ENCODE results near the gene OR52B2.

OR52B2 gene

DNA sequence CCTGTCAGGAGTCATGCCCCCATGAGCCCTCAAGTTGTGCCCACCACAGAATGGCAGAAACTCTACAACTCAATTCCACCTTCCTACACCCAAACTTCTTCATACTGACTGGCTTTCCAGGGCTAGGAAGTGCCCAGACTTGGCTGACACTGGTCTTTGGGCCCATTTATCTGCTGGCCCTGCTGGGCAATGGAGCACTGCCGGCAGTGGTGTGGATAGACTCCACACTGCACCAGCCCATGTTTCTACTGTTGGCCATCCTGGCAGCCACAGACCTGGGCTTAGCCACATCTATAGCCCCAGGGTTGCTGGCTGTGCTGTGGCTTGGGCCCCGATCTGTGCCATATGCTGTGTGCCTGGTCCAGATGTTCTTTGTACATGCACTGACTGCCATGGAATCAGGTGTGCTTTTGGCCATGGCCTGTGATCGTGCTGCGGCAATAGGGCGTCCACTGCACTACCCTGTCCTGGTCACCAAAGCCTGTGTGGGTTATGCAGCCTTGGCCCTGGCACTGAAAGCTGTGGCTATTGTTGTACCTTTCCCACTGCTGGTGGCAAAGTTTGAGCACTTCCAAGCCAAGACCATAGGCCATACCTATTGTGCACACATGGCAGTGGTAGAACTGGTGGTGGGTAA, 29.2 kb upstream of the OR52B2 start, which contains the start of gene OR52W1:
Gene OR52W1 (plus strand): TSS at position 51 of the 637 bp plus-strand sequence. CDS start 0 bp downstream, at position 51.
- no peak within 1 kb of the TSS for H3K9ac ChIP-seq
- no peaks in the 10 kb centered on the region for H3K4me1 ChIP-seq
- TF ChIP-seq, protein P1, sequence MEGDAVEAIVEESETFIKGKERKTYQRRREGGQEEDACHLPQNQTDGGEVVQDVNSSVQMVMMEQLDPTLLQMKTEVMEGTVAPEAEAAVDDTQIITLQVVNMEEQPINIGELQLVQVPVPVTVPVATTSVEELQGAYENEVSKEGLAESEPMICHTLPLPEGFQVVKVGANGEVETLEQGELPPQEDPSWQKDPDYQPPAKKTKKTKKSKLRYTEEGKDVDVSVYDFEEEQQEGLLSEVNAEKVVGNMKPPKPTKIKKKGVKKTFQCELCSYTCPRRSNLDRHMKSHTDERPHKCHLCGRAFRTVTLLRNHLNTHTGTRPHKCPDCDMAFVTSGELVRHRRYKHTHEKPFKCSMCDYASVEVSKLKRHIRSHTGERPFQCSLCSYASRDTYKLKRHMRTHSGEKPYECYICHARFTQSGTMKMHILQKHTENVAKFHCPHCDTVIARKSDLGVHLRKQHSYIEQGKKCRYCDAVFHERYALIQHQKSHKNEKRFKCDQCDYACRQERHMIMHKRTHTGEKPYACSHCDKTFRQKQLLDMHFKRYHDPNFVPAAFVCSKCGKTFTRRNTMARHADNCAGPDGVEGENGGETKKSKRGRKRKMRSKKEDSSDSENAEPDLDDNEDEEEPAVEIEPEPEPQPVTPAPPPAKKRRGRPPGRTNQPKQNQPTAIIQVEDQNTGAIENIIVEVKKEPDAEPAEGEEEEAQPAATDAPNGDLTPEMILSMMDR (IDR thresholded peaks at IDR 0.05), result no peak
- H3K4me3 ChIP-seq (ENCODE audit: low read depth, low read length), result no peak within 1 kb of the TSS
- H3K79me2 ChIP-seq, result no peaks in the 10 kb centered on the region
- H3K4me2 ChIP-seq (ENCODE audit: low read length), result no peak within 1 kb of the TSS
- no peaks in the 10 kb centered on the region for H3K27me3 ChIP-seq (ENCODE audit: control insufficient read depth, insufficient read depth, low read length)
- H3K27ac ChIP-seq, result no peak within 1 kb of the TSS
- H3K36me3 ChIP-seq (ENCODE audit: control insufficient read depth, insufficient read depth, low read length), result no peaks in the 10 kb centered on the region
- H3K9me3 ChIP-seq (ENCODE audit: control insufficient read depth, low read length), result no peaks in the 10 kb centered on the region
- H2AFZ ChIP-seq, result no peak within 1 kb of the TSS

DNA sequence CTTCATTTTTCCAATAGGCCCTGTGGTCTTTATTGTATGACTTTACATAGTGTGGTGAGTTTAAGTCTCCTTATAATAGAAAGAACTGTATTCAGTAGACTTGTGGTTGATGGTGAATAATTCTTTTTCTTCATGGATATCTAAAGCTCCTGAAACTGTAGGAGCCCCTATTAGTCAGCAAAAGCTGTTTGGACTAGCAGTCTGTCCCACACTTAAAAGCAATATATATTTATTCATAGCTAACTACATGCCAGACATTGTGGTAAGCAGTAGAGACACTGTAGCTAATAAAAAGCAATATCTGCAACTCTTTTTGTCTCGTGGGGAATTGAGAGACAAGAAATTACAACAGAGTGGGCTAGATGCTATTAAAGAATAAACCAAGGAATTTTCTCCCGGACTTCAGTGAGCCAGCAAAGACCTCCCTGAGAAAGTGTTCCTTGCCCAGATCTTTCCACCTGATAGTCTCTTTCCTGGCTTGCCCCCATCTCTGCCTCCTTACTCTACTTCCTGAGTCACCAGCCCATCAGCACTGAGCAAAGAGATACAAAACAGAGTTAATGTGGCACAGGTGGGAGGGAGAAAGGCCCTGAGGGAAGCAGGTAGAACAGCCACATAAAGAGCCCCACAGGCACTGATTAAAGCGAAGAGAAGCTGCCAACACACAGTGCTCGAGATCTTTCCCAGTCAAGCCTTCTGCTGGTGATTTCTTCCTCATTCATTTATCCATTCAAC, 27.5 kb upstream of the OR52B2 start:
- Histone ChIP-seq H3K79me2 (no peaks in the 10 kb centered on the region), H3K4me1 (no peaks in the 10 kb centered on the region), H3K9me3 (ENCODE audit: control insufficient read depth, low read length) (no peaks in the 10 kb centered on the region), H3K4me2 (ENCODE audit: low read length) (no peak overlapping the region), H3K36me3 (ENCODE audit: control insufficient read depth, insufficient read depth, low read length) (no peaks in the 10 kb centered on the region), H3K27me3 (ENCODE audit: control insufficient read depth, insufficient read depth, low read length) (no peaks in the 10 kb centered on the region), H3K27ac (no peak overlapping the region), H3K9ac (no peak overlapping the region), H3K4me3 (ENCODE audit: low read depth, low read length) (no peak overlapping the region), H2AFZ (no peak overlapping the region)
- TF ChIP-seq, protein P1 (IDR thresholded peaks at IDR 0.05), result no peak

DNA sequence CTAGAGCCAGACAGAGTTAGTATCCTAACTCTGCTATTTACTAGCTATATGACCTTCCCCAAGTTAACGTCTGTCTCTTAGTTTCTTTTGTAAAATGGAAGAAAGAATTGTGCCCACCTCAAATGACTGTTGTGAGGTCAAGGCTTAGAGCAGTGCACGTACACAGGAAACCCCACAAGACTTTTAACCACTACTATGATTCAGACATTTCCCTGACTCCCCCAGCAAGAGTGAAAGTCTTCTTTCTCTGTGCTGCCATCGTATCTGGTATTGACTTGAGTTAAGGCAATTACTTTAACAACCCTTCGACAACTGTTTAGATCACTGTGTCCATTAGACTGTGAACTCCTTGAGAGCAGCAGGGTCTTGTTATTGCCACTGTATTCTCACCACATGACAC, 26.3 kb upstream of the OR52B2 start:
- TF ChIP-seq, protein P1 (IDR thresholded peaks at IDR 0.05), result no peak
- Histone ChIP-seq H3K27ac (no peak overlapping the region), H3K36me3 (ENCODE audit: control insufficient read depth, insufficient read depth, low read length) (no peaks in the 10 kb centered on the region), H3K9ac (no peak overlapping the region), H3K27me3 (ENCODE audit: control insufficient read depth, insufficient read depth, low read length) (no peaks in the 10 kb centered on the region), H3K4me1 (no peaks in the 10 kb centered on the region), H2AFZ (no peak overlapping the region), H3K9me3 (ENCODE audit: control insufficient read depth, low read length) (no peaks in the 10 kb centered on the region), H3K79me2 (no peaks in the 10 kb centered on the region), H3K4me2 (ENCODE audit: low read length) (no peak overlapping the region), H3K4me3 (ENCODE audit: low read depth, low read length) (no peak overlapping the region)

DNA sequence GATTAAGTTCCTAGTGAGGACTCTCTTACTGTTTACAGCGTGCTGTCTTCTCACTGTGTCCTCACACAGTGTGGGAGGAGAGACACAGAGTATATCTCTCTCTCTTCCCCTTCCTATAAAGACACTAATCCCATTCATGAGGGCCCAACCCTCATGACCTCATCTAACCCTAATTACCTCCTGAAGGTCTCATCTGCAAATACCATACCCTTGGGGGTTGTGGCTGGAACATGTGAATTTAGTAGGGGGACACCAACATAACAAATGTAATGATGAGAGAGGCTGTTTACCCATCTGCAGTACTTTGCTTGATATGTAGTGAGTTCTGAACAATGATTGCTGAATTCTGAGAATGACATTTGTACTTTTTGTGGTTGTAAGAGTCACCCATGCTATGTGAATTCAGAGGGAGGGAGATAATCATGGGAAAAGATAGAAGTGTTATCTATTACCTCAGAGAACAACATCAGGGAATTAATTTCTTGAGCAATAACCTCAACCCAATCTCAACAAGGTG, 24.0 kb upstream of the OR52B2 start:
- no peak overlapping the region for H2AFZ ChIP-seq
- TF ChIP-seq, protein P1 (IDR thresholded peaks at IDR 0.05), result no peak
- H3K9me3 ChIP-seq (ENCODE audit: control insufficient read depth, low read length), result no peaks in the 10 kb centered on the region
- no peak overlapping the region for H3K9ac ChIP-seq
- no peaks in the 10 kb centered on the region for H3K79me2 ChIP-seq
- H3K4me1 ChIP-seq, result no peaks in the 10 kb centered on the region
- no peaks in the 10 kb centered on the region for H3K27me3 ChIP-seq (ENCODE audit: control insufficient read depth, insufficient read depth, low read length)
- no peak overlapping the region for H3K27ac ChIP-seq
- no peaks in the 10 kb centered on the region for H3K36me3 ChIP-seq (ENCODE audit: control insufficient read depth, insufficient read depth, low read length)
- H3K4me3 ChIP-seq (ENCODE audit: low read depth, low read length), result no peak overlapping the region
- no peak overlapping the region for H3K4me2 ChIP-seq (ENCODE audit: low read length)

Data from parathyroid adenoma (tissue), 2 donors.